ENCODE data around the gene IL1R2. TPM values are rescaled to one million over a fixed set of nuclear protein-coding genes. Genes with fewer than 3 reads are reported as not detected.

Gene IL1R2
- total RNA-seq, 6 experiments from 2014 or later = 5.5 to 22.8 (median 12.3) TPM

DNA sequence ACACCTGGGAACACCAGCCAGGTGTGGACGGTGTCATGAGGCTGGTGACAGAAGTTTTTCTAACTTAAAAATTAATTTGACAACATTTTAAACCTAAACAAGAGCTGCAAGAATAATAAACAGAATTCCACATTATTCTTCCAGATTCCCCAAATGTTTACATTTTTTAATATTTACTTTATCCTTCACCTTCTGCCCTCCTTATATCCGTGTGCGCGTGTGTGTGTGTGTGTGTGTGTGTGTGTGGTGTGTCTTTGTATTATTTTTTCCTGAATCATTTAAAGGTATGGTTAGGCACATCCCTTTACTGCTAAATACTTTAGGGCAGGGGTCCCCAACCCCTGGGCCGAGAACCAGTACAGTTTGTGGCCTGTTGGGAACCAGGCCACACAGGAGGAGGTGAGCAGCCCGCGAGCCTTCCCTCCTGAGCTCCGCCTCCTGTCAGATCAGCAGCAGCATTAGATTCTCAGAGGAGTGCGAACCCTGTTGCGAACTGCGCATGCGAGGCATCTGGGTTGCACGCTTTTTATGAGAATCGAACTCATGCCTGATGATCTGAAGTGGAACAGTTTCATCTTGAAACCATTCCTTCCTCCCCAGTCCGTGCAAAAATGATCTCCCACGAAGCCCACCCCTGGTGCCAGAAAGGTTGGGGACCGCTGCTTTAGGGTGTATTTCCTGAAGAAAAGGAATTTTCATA, 16.4 kb upstream of the IL1R2 start:
- H3K9me3 ChIP-seq = no peaks in the 10 kb centered on the region
- 72% methylated on average over 7 of the region's 17 CpGs for WGBS (ENCODE audit: insufficient coverage, low coverage, low lambda C conversion rate, missing lambda C conversion rate)
- intact Hi-C loops (cut with DNase I) = no loop called here
- ATAC-seq (no peak), DNase-seq (peak in 1 of 3 donors; percentile 31)
- peaks cover 0 to 5% (median 0%) of the 10 kb centered on the region in 4 donors for H3K4me1 ChIP-seq
- H3K36me3 ChIP-seq = peaks cover 0 to 3% (median 0%) of the 10 kb centered on the region in 4 donors
- H3K4me3 ChIP-seq = no peak overlapping the region
- TF ChIP-seq, protein P1, sequence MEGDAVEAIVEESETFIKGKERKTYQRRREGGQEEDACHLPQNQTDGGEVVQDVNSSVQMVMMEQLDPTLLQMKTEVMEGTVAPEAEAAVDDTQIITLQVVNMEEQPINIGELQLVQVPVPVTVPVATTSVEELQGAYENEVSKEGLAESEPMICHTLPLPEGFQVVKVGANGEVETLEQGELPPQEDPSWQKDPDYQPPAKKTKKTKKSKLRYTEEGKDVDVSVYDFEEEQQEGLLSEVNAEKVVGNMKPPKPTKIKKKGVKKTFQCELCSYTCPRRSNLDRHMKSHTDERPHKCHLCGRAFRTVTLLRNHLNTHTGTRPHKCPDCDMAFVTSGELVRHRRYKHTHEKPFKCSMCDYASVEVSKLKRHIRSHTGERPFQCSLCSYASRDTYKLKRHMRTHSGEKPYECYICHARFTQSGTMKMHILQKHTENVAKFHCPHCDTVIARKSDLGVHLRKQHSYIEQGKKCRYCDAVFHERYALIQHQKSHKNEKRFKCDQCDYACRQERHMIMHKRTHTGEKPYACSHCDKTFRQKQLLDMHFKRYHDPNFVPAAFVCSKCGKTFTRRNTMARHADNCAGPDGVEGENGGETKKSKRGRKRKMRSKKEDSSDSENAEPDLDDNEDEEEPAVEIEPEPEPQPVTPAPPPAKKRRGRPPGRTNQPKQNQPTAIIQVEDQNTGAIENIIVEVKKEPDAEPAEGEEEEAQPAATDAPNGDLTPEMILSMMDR (IDR thresholded peaks at IDR 0.05) = no peak
- no peak for TF ChIP-seq POLR2A (IDR thresholded peaks at IDR 0.05)
- H3K27ac ChIP-seq = no peak overlapping the region
- no peaks in the 10 kb centered on the region for H3K27me3 ChIP-seq

- H3K9me3 ChIP-seq = no peaks in the 10 kb centered on the region
- no peak for ATAC-seq
- no peak for DNase-seq
- no peaks in the 10 kb centered on the region for H3K27me3 ChIP-seq
- H3K4me1 ChIP-seq = peaks cover 0 to 5% (median 0%) of the 10 kb centered on the region in 4 donors
- no peak overlapping the region for H3K4me3 ChIP-seq
- intact Hi-C loops (cut with DNase I) = no loop called here
- peaks cover 0 to 3% (median 0%) of the 10 kb centered on the region in 4 donors for H3K36me3 ChIP-seq
- WGBS (ENCODE audit: insufficient coverage, low coverage, low lambda C conversion rate, missing lambda C conversion rate) = 80% methylated on average over 1 of the region's 1 CpG
- H3K27ac ChIP-seq = no peak overlapping the region
- no peak for TF ChIP-seq POLR2A (IDR thresholded peaks at IDR 0.05)
- TF ChIP-seq, protein P1 (IDR thresholded peaks at IDR 0.05) = no peak
Observed at GRCh38 chr2:101976891-101977290, 14.9 kb upstream of the IL1R2 start.

- intact Hi-C loops (cut with DNase I) = loop anchor here in 1 of 2 donors (10.0 kb wide), 1 partner anchor 86 kb away; no protein-coding TSS in a partner anchor
- Histone ChIP-seq H3K27me3 (no peaks in the 10 kb centered on the region), H3K4me3 (no peak overlapping the region), H3K27ac (no peak overlapping the region), H3K36me3 (peaks cover 0 to 3% (median 0%) of the 10 kb centered on the region in 4 donors), H3K4me1 (no peaks in the 10 kb centered on the region), H3K9me3 (no peaks in the 10 kb centered on the region)
- WGBS (ENCODE audit: insufficient coverage, low coverage, low lambda C conversion rate, missing lambda C conversion rate) = no CpG with 5 or more reads among the region's 7 CpGs
- TF ChIP-seq POLR2A (IDR thresholded peaks at IDR 0.05) = no peak
- TF ChIP-seq, protein P1 (IDR thresholded peaks at IDR 0.05) = no peak
- DNase-seq = no peak
- ATAC-seq = no peak
Observed at GRCh38 chr2:101980368-101980767, 11.4 kb upstream of the IL1R2 start.

DNA sequence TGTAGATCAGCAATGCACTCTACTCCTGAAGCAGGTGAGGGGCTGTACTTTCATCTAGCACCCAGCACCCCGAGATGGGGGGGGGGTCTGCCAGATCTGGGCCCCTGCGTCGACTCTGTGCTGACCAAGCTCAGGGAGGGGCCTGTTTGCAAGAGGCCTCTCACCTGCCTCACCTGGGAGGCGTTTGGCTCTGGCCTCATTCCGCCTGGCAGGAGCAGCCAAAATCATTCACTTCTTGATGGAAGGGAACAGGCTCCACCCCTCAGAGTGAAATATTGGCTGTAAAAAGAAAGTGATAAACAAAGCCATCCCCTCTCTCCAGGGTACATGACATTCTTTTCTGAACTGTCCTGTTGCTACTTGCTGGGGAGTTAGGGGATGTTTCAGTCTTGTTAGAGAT, 10.7 kb upstream of the IL1R2 start:
- WGBS (ENCODE audit: insufficient coverage, low coverage, low lambda C conversion rate, missing lambda C conversion rate) = 32% methylated on average over 4 of the region's 5 CpGs
- no peak overlapping the region for H3K27ac ChIP-seq
- peaks cover 0 to 3% (median 0%) of the 10 kb centered on the region in 4 donors for H3K36me3 ChIP-seq
- intact Hi-C loops (cut with DNase I) = loop anchor here in 1 of 2 donors (10.0 kb wide), 1 partner anchor 86 kb away; no protein-coding TSS in a partner anchor
- H3K4me1 ChIP-seq = peaks cover 0 to 2% (median under 1%) of the 10 kb centered on the region in 4 donors
- DNase-seq = no peak
- no peak for TF ChIP-seq POLR2A (IDR thresholded peaks at IDR 0.05)
- TF ChIP-seq, protein P1 (IDR thresholded peaks at IDR 0.05) = no peak
- no peak overlapping the region for H3K4me3 ChIP-seq
- no peaks in the 10 kb centered on the region for H3K9me3 ChIP-seq
- no peaks in the 10 kb centered on the region for H3K27me3 ChIP-seq
- peak; percentile 10 to 57 (median 34) for ATAC-seq

Data from right lobe of liver (tissue), 6 donors.